Neural cell (in vitro differentiated cells): ENCODE measurements around the gene MRPL12. TPM values are rescaled to one million over a fixed set of nuclear protein-coding genes. Genes with fewer than 3 reads are reported as not detected.

ENCODE experiments used
- H2AFZ ChIP-seq: fragments of 200-600, 300-800 bp; sonication (generic), shearing (Covaris generic); 2 replicates; pipeline ENCODE4 v1.6.0; 2014; ENCODE audit warnings: low read depth, mild to moderate bottlenecking, antibody characterized with exemption, low read length, moderate library complexity
- H3F3A ChIP-seq: fragments of 200-600 bp; shearing (Covaris generic); 2 replicates; pipeline ENCODE4 v1.6.1; 2016; ENCODE audit warnings: mild to moderate bottlenecking, moderate library complexity, mixed read lengths, antibody characterized with exemption, low read length; ENCODE audit not compliant: insufficient read depth, poor library complexity, severe bottlenecking
- H3K27ac ChIP-seq: fragments of 200-600, 300-800 bp; sonication (generic), shearing (Covaris generic); 2 replicates; pipeline ENCODE4 v1.5.1; 2014; ENCODE audit warnings: mild to moderate bottlenecking, low read length, moderate library complexity
- H3K27me3 ChIP-seq: fragments of 300-800, 200-600 bp; sonication (generic), shearing (Covaris generic); 2 replicates; pipeline ENCODE4 v1.6.0; 2014; ENCODE audit warnings: mild to moderate bottlenecking, low read depth, low read length, moderate library complexity; ENCODE audit not compliant: insufficient read depth
- H3K36me3 ChIP-seq: fragments of 300-800, 200-600 bp; sonication (generic), shearing (Covaris generic); 2 replicates; pipeline ENCODE4 v1.5.1; 2014; ENCODE audit warnings: mild to moderate bottlenecking, antibody characterized with exemption, low read length, moderate library complexity; ENCODE audit not compliant: insufficient read depth
- H3K4me2 ChIP-seq: fragments of 300-800, 200-600 bp; sonication (generic), shearing (Covaris generic); 2 replicates; pipeline ENCODE4 v1.6.0; 2014; ENCODE audit warnings: mild to moderate bottlenecking, low read length
- H3K4me3 ChIP-seq: fragments of 300-800, 200-600 bp; sonication (generic), shearing (Covaris generic); 2 replicates; pipeline ENCODE4 v1.5.1; 2014; ENCODE audit warnings: mild to moderate bottlenecking, low read length, moderate library complexity
- H3K79me2 ChIP-seq: fragments of 200-600 bp; shearing (Covaris generic); replicated peaks from 2 replicates; pipeline ENCODE4 v1.6.0; 2014; ENCODE audit warnings: mild to moderate bottlenecking, low read length, moderate library complexity; ENCODE audit not compliant: insufficient read depth
- H3K9ac ChIP-seq: fragments of 300-800, 200-600 bp; sonication (generic), shearing (Covaris generic); 2 replicates; pipeline ENCODE4 v1.6.1; 2016; ENCODE audit warnings: mild to moderate bottlenecking, low read length, mixed read lengths
- H3K9me2 ChIP-seq: fragments of 200-600 bp; shearing (Covaris generic); 2 replicates; pipeline ENCODE4 v1.6.1; 2016; ENCODE audit warnings: mild to moderate bottlenecking, low read length, mixed read lengths; ENCODE audit not compliant: insufficient read depth
- H3K9me3 ChIP-seq: fragments of 200-600, 300-800 bp; sonication (generic), shearing (Covaris generic); 2 replicates; pipeline ENCODE4 v1.6.1; 2016; ENCODE audit warnings: mild to moderate bottlenecking, mixed run types, low read length, moderate library complexity, mixed read lengths
- H4K20me1 ChIP-seq: fragments of 200-600 bp; shearing (Covaris generic); 2 replicates; pipeline ENCODE4 v1.6.1; 2016; ENCODE audit warnings: mild to moderate bottlenecking, mixed run types; ENCODE audit not compliant: insufficient read depth
- EP300 ChIP-seq: fragments of 450-650 bp; conservative IDR thresholded peaks from 2 replicates; pipeline ENCODE4 v1.6.1; 2014; ENCODE audit warnings: antibody characterized with exemption, mild to moderate bottlenecking, moderate library complexity; ENCODE audit not compliant: poor library complexity, severe bottlenecking
- EZH2 ChIP-seq: fragments of 200-600, 300-800 bp; shearing (Covaris generic), sonication (generic); IDR thresholded peaks from 2 replicates; pipeline ENCODE4 v1.6.1; 2014; ENCODE audit warnings: antibody characterized with exemption, low read length, borderline replicate concordance, mild to moderate bottlenecking; ENCODE audit not compliant: insufficient read depth, poor library complexity, severe bottlenecking
- MXI1 ChIP-seq: fragments of 450-650 bp; conservative IDR thresholded peaks from 2 replicates; pipeline ENCODE4 v1.6.1; 2014; ENCODE audit warnings: antibody characterized with exemption, mild to moderate bottlenecking; ENCODE audit not compliant: poor library complexity, severe bottlenecking
- POLR2AphosphoS5 ChIP-seq: IDR thresholded peaks from 2 replicates; pipeline ENCODE4 v1.6.1; 2012
- RAD21 ChIP-seq: fragments of 450-650 bp; conservative IDR thresholded peaks from 2 replicates; pipeline ENCODE4 v1.6.1; 2014; ENCODE audit warnings: antibody characterized with exemption, mild to moderate bottlenecking, moderate library complexity
- REST ChIP-seq: IDR thresholded peaks from 2 replicates; pipeline ENCODE4 v1.6.1; 2012; ENCODE audit warnings: borderline replicate concordance
- SMC3 ChIP-seq: fragments of 450-650 bp; conservative IDR thresholded peaks from 2 replicates; pipeline ENCODE4 v1.6.1; 2014; ENCODE audit warnings: antibody characterized with exemption, mild to moderate bottlenecking, moderate library complexity; ENCODE audit not compliant: poor library complexity
- TAF1 ChIP-seq: IDR thresholded peaks from 2 replicates; pipeline ENCODE4 v1.6.1; 2012; ENCODE audit warnings: low read depth
- polyA plus RNA-seq: library from polyadenylated mRNA; depleted of rRNA; stranded (reverse); fragments of >200 nt; gene quantifications from 2 replicates; pipeline ENCODE4 v1.2.3, GENCODE V29; 2014
- TF ChIP-seq, protein P1 (sequence below): fragments of 450-650 bp; IDR thresholded peaks from 2 replicates; pipeline ENCODE4 v1.5.1; 2014; ENCODE audit warnings: antibody characterized with exemption, mild to moderate bottlenecking, moderate library complexity; ENCODE audit not compliant: poor library complexity, severe bottlenecking

Gene MRPL12
- polyA plus RNA-seq, 1 donor from 2014 or later = 10.4 TPM

DNA sequence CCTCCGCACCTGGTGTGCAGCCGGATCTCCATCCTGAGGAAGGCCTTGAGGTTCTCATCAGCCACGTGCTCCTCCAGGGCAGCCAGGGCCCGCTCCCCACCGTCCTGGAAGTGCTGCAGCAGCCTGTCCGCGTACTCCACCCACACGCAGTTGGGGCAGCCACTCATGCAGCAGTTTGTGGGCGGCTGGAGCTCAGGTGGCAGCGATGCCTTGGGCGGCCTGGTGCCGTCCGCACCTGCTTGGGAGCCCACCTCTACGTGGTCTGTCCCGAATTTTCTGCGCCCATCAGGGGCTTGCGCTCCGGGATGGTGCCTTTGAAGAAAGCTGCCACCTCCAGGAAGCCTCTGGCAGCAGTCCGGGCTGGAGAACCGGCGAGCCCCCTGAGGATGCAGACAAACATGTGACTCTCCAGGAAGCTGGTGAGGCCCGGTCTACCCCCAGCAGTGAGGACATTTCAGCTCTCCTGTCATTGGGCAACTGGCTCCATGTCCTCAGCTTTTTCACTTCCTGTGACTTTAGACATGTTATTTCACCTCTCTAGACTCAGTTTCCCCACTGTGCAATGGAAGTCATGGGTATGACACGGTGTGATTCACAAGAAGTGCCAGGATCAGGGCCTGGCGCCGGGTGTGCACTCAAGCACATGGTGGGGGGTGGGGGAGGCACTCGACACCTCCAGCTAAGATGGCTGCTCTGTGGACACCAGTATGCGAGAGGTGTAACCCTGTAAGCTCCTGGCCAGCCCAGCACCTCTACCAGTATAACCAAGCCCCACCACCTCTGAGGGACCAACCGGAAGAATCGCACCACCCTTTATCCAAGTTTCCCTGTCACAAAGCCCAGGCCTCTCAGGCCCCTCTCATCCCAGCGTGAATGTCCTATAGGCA lies 37.7 kb upstream of the MRPL12 start:
- Histone ChIP-seq H3K9me3 (no peaks in the 10 kb centered on the region), H3K4me2 (peak overlapping the region; percentile 92), H3K27ac (peak overlapping the region; percentile 82), H2AFZ (peak overlapping the region; percentile 59), H3K79me2 (peaks cover 10% of the 10 kb centered on the region), H3K9me2 (no peaks in the 10 kb centered on the region), H3K36me3 (no peaks in the 10 kb centered on the region), H3K9ac (peak overlapping the region; percentile 91), H3F3A (no peaks in the 10 kb centered on the region), H3K4me3 (peak overlapping the region; percentile 99), H4K20me1 (no peaks in the 10 kb centered on the region), H3K27me3 (no peaks in the 10 kb centered on the region)
- TF ChIP-seq SMC3 (no peak), EP300 (no peak), TAF1 (no peak), RAD21 (no peak), POLR2AphosphoS5 (no peak), MXI1 (no peak), REST (no peak), EZH2 (no peak)
- TF ChIP-seq, protein P1, sequence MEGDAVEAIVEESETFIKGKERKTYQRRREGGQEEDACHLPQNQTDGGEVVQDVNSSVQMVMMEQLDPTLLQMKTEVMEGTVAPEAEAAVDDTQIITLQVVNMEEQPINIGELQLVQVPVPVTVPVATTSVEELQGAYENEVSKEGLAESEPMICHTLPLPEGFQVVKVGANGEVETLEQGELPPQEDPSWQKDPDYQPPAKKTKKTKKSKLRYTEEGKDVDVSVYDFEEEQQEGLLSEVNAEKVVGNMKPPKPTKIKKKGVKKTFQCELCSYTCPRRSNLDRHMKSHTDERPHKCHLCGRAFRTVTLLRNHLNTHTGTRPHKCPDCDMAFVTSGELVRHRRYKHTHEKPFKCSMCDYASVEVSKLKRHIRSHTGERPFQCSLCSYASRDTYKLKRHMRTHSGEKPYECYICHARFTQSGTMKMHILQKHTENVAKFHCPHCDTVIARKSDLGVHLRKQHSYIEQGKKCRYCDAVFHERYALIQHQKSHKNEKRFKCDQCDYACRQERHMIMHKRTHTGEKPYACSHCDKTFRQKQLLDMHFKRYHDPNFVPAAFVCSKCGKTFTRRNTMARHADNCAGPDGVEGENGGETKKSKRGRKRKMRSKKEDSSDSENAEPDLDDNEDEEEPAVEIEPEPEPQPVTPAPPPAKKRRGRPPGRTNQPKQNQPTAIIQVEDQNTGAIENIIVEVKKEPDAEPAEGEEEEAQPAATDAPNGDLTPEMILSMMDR = no peak

- H3K27me3 ChIP-seq = no peaks in the 10 kb centered on the region
- peaks cover 10% of the 10 kb centered on the region for H3K79me2 ChIP-seq
- TF ChIP-seq RAD21 (no peak), TAF1 (no peak), EZH2 (no peak), MXI1 (no peak), SMC3 (no peak), REST (no peak), EP300 (no peak)
- TF ChIP-seq, protein P1 = no peak
- peak overlapping the region; percentile 82 for H3K27ac ChIP-seq
- H3K36me3 ChIP-seq = no peaks in the 10 kb centered on the region
- H3K9ac ChIP-seq = peak overlapping the region; percentile 91
- no peaks in the 10 kb centered on the region for H3K9me3 ChIP-seq
- no peaks in the 10 kb centered on the region for H3K9me2 ChIP-seq
- H3K4me2 ChIP-seq = peak overlapping the region; percentile 92
- no peaks in the 10 kb centered on the region for H3F3A ChIP-seq
- peak overlapping the region; percentile 59 for H2AFZ ChIP-seq
- H4K20me1 ChIP-seq = no peaks in the 10 kb centered on the region
- peak overlapping the region; percentile 99 for H3K4me3 ChIP-seq
These were observed 37.1 kb upstream of the MRPL12 start for GRCh38 chr17:81666092-81666341.
